Spleen (tissue), 7 donors: ENCODE measurements around the gene EFNA5.

ENCODE experiments used
- POLR2A ChIP-seq, 3 donors: fragments of 450-650 bp; IDR thresholded peaks; one replicate each; pipeline ENCODE4 v1.5.1; 2017; ENCODE audit warnings: antibody characterized with exemption in 3 of 3, mild to moderate bottlenecking in 1 of 3
- POLR2AphosphoS5 ChIP-seq, 3 donors: sonication (generic); formaldehyde crosslinking; IDR thresholded peaks; one replicate each; pipeline ENCODE4 v1.5.1; 2017; ENCODE audit warnings: antibody characterized with exemption in 3 of 3
- TF ChIP-seq, protein P1 (sequence below), 11 experiments: fragments of 200-600 bp in 7 of 11; fragments of 450-650 bp in 4 of 11; sonication (generic) in 4 of 11; IDR thresholded peaks in 8 of 11; conservative IDR thresholded peaks in 3 of 11; 1 replicate in 7 of 11; 2 replicates in 4 of 11; pipeline versions ENCODE4 v1.4.0 to v1.8.0; 2016 to 2021; ENCODE audit warnings: antibody characterized with exemption in 11 of 11, inconsistent platforms in 4 of 11, mild to moderate bottlenecking in 1 of 11
- donor health status: DM: no; HTN: no; CAD: no; lungs with moderate emphysema.
- donor health status: DM: no; HTN: no; CAD: no.
- donor health status: DM: no; HTN: no; CAD: no.

DNA sequence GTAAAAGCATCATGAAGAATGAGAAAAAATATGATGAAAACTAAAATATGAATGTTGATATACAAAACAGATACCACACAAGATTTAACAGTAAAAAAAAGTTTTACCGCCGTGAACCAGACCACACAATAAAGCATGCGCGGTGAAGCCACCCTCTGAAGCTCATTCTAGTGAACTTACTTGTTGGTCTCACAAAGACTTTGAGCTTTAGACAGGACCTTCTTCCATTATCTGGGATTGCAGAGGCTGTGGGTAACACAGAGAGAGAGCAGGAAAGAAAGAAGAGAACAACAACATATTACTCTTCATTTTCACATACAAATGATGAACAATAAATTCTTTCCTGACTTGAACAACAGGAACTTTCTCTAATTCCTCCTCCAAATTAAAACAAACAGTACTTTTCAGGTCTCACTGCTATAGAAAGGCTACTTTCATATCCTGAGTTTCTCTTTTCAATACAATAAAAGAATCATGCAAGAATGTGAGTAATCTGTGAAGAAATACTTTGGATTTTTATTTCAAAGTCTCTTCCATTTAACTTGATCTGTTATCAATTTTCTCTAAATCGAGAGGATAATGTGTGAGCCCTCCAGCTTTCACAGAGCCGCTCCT is 283.1 kb downstream of the EFNA5 start:
- TF ChIP-seq, protein P1, sequence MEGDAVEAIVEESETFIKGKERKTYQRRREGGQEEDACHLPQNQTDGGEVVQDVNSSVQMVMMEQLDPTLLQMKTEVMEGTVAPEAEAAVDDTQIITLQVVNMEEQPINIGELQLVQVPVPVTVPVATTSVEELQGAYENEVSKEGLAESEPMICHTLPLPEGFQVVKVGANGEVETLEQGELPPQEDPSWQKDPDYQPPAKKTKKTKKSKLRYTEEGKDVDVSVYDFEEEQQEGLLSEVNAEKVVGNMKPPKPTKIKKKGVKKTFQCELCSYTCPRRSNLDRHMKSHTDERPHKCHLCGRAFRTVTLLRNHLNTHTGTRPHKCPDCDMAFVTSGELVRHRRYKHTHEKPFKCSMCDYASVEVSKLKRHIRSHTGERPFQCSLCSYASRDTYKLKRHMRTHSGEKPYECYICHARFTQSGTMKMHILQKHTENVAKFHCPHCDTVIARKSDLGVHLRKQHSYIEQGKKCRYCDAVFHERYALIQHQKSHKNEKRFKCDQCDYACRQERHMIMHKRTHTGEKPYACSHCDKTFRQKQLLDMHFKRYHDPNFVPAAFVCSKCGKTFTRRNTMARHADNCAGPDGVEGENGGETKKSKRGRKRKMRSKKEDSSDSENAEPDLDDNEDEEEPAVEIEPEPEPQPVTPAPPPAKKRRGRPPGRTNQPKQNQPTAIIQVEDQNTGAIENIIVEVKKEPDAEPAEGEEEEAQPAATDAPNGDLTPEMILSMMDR (IDR thresholded peaks at IDR 0.05 in 8 of 11, conservative IDR thresholded peaks at IDR 0.05 in 3 of 11) = no peak
- TF ChIP-seq POLR2A (IDR thresholded peaks at IDR 0.05) (no peak), POLR2AphosphoS5 (IDR thresholded peaks at IDR 0.05) (no peak)
